GM12878 (cell line): ENCODE data around the gene KRTAP5-3. TPM values are rescaled to one million over a fixed set of nuclear protein-coding genes. Genes with fewer than 3 reads are reported as not detected.

Experiments
- ATAC-seq: fragments of 200-7000 bp; cut with Tn5 transposase; 3 replicates; pipeline ENCODE4 v1.9.1; 2020; ENCODE audit warnings: mild to moderate bottlenecking, moderate library complexity
- Bru-seq: library from RNA; stranded (reverse); fragments of 400-500 nt; gene quantifications from one replicate; lab custom pipeline; 2021; lab: Mats Ljungman, UMichigan
- BruChase-seq, 2 experiments: library from RNA; stranded (reverse); fragments of 400-500 nt; gene quantifications; one replicate each; lab custom pipeline; 2021; lab: Mats Ljungman, UMichigan
- BruUV-seq: library from RNA; stranded (reverse); fragments of 400-500 nt; replicated peaks from 2 replicates; lab custom pipeline; 2021; lab: Mats Ljungman, UMichigan
- CTCF ChIA-PET: fragments of 300-600 bp; sonication (Branson Sonifier 250); formaldehyde crosslinking; extraction: SDS; loops from one replicate; lab custom pipeline; 2021; ENCODE audit warnings: inconsistent platforms; lab: Yijun Ruan, JAX
- POLR2A ChIA-PET: fragments of 350-600 bp; formaldehyde crosslinking; extraction: SDS; loops from one replicate; lab custom pipeline; 2021; ENCODE audit warnings: inconsistent platforms; lab: Charles Lee
- RAD21 ChIA-PET: fragments of 300-600 bp; sonication (Branson Sonifier 250); formaldehyde crosslinking; loops from one replicate; lab custom pipeline; 2023; ENCODE audit warnings: antibody characterized with exemption; ENCODE audit not compliant: unreplicated experiment; lab: Charles Lee
- SMC1A ChIA-PET: fragments of 300-600 bp; sonication (Branson Sonifier 250); formaldehyde crosslinking; loops from one replicate; lab custom pipeline; 2023; ENCODE audit not compliant: unreplicated experiment, uncharacterized antibody; lab: Charles Lee
- DNase-seq: peaks from one replicate; pipeline ENCODE4 v3.0.0-alpha.2; 2011; ENCODE audit warnings: low read depth, low spot score
- FAIRE-seq: peaks from 3 replicates; lab custom pipeline; 2011; peaks lifted over from hg19 to GRCh38; lab: Jason Lieb, UNC
- H2AFZ ChIP-seq: 2 replicates; pipeline ENCODE4 v1.6.0; 2011; ENCODE audit warnings: low read depth, low read length, control low read depth; ENCODE audit not compliant: control insufficient read depth
- H3K27ac ChIP-seq: 2 replicates; pipeline ENCODE4 v1.5.1; 2011; ENCODE audit warnings: control low read depth; ENCODE audit not compliant: control insufficient read depth, insufficient read depth
- H3K27me3 ChIP-seq, 2 experiments: replicated peaks in 1 of 2; 2 replicates each; pipeline versions ENCODE4 v1.6.0 to v1.6.1; 2011; ENCODE audit warnings: low read length in 1 of 2; ENCODE audit not compliant: control insufficient read depth in 2 of 2, insufficient read depth in 2 of 2
- H3K36me3 ChIP-seq, 2 experiments: 2 replicates each; pipeline ENCODE4 v1.5.1; 2011; ENCODE audit warnings: low read length in 1 of 2; ENCODE audit not compliant: control insufficient read depth in 2 of 2, insufficient read depth in 2 of 2
- H3K4me1 ChIP-seq: 2 replicates; pipeline ENCODE4 v1.6.1; 2011; ENCODE audit warnings: mild to moderate bottlenecking, low read length, moderate library complexity, mixed read lengths; ENCODE audit not compliant: control insufficient read depth, insufficient read depth
- H3K4me2 ChIP-seq: 2 replicates; pipeline ENCODE4 v1.6.0; 2011; ENCODE audit warnings: control low read depth; ENCODE audit not compliant: control insufficient read depth, insufficient read depth
- H3K4me3 ChIP-seq: fragments of 200-600 bp; sonication (generic); 2 replicates; pipeline ENCODE4 v1.5.1; 2016
- H3K79me2 ChIP-seq: 2 replicates; pipeline ENCODE4 v1.6.0; 2011; ENCODE audit warnings: low read length; ENCODE audit not compliant: control insufficient read depth, insufficient read depth
- H3K9ac ChIP-seq: 2 replicates; pipeline ENCODE4 v1.8.0; 2011; ENCODE audit warnings: low read length, control low read depth, mixed read lengths; ENCODE audit not compliant: control insufficient read depth, insufficient read depth
- H3K9me3 ChIP-seq: replicated peaks from 3 replicates; pipeline ENCODE4 v1.5.1; 2011; ENCODE audit warnings: mild to moderate bottlenecking, low read length; ENCODE audit not compliant: control insufficient read depth, insufficient read depth
- H4K20me1 ChIP-seq: 2 replicates; pipeline ENCODE4 v1.6.0; 2011; ENCODE audit not compliant: control insufficient read depth, insufficient read depth
- BRCA1 ChIP-seq: IDR thresholded peaks from 2 replicates; pipeline ENCODE4 v1.6.1; 2011; ENCODE audit warnings: low read depth, low read length, improper control_type of control experiment
- CBX3 ChIP-seq: fragments of 200-600 bp; sonication (generic); IDR thresholded peaks from 2 replicates; pipeline ENCODE4 v1.6.1; 2016; ENCODE audit warnings: low read depth, borderline replicate concordance
- GATAD2B ChIP-seq: fragments of 450-650 bp; conservative IDR thresholded peaks from 2 replicates; pipeline ENCODE4 v1.6.1; 2017; ENCODE audit warnings: low read depth, mild to moderate bottlenecking, moderate library complexity
- IKZF1 ChIP-seq: fragments of 450-650 bp; conservative IDR thresholded peaks from 2 replicates; pipeline ENCODE4 v1.6.1; 2017; ENCODE audit warnings: antibody characterized with exemption, mild to moderate bottlenecking
- JUNB ChIP-seq: IDR thresholded peaks from 2 replicates; pipeline ENCODE4 v1.6.1; 2016; ENCODE audit warnings: antibody characterized with exemption, mild to moderate bottlenecking
- NFIC ChIP-seq: IDR thresholded peaks from 2 replicates; pipeline ENCODE4 v1.6.1; 2012; ENCODE audit warnings: low read depth, mild to moderate bottlenecking, inconsistent platforms, low read length, moderate library complexity
- NFXL1 ChIP-seq: fragments of 450-650 bp; IDR thresholded peaks from 2 replicates; pipeline ENCODE4 v1.6.1; 2017; ENCODE audit warnings: antibody characterized with exemption, mild to moderate bottlenecking, borderline replicate concordance
- NFYA ChIP-seq: IDR thresholded peaks from 2 replicates; pipeline ENCODE4 v1.6.1; 2011; ENCODE audit warnings: low read depth, mild to moderate bottlenecking, low read length, improper control_type of control experiment, borderline replicate concordance
- PAX5 ChIP-seq: IDR thresholded peaks from 2 replicates; pipeline ENCODE4 v1.6.1; 2011; ENCODE audit warnings: low read depth, low read length, borderline replicate concordance
- SMC3 ChIP-seq: IDR thresholded peaks from 2 replicates; pipeline ENCODE4 v1.6.1; 2011; ENCODE audit warnings: low read length, improper control_type of control experiment, borderline replicate concordance
- TAF1 ChIP-seq: IDR thresholded peaks from 2 replicates; pipeline ENCODE4 v1.6.1; 2011; ENCODE audit warnings: mild to moderate bottlenecking, low read depth, low read length, borderline replicate concordance
- WRNIP1 ChIP-seq: IDR thresholded peaks from 2 replicates; pipeline ENCODE4 v1.6.1; 2011; ENCODE audit warnings: low read depth, low read length, improper control_type of control experiment, borderline replicate concordance
- YY1 ChIP-seq: IDR thresholded peaks from 2 replicates; pipeline ENCODE4 v1.6.1; 2011; ENCODE audit warnings: low read depth, mild to moderate bottlenecking, low read length
- ZZZ3 ChIP-seq: IDR thresholded peaks from 2 replicates; pipeline ENCODE4 v1.6.1; 2011; ENCODE audit warnings: low read depth; ENCODE audit not compliant: control insufficient read depth, insufficient read length
- WGBS: methylation state at CpG from one replicate; pipeline ENCODE4 v1.1.6; 2016; ENCODE audit warnings: low lambda C conversion rate; ENCODE audit not compliant: insufficient replicate concordance, insufficient coverage; ENCODE audit errors: missing lambda C conversion rate; 5-methylcytosine and 5-hydroxymethylcytosine counted together
- in situ Hi-C: fragments of 300-500 bp; cut with MboI; formaldehyde crosslinking; loops from 9 replicates; pipeline ENCODE4 v1.14.3; 2018; ENCODE audit warnings: mixed read lengths
- intact Hi-C: fragments of 100-400 bp; cut with micrococcal nuclease; formaldehyde crosslinking; loops from one replicate; pipeline ENCODE4 v1.14.2; 2022; ENCODE audit not compliant: unreplicated experiment
- long read RNA-seq, 2 experiments: library from polyadenylated mRNA; unstranded; transcript quantifications; one replicate each; pipeline ENCODE4 v2.0.0, GENCODE V29; 2019 to 2020
- polyA minus RNA-seq, 3 experiments: library from RNA; depleted of rRNA, polyadenylated mRNA; stranded (reverse); fragments of >200 nt; gene quantifications; 2 replicates each; pipeline ENCODE4 v1.2.3, GENCODE V29; 2011
- polyA plus RNA-seq, 11 experiments: library from polyadenylated mRNA; depleted of rRNA in 4 of 11; unstranded in 6 of 11; stranded (reverse) in 5 of 11; fragments of >200 nt; fragmentation: Nextera tagmentation in 4 of 11; fragmentation: Illumina TruSeq in 1 of 11; extraction: Ambion mirVana in 4 of 11; extraction: Trizol in 1 of 11; gene quantifications; 1 replicate in 1 of 11; 2 replicates in 10 of 11; pipeline versions ENCODE4 v1.2.1 to v1.2.3, GENCODE V29; 2011 to 2016; ENCODE audit warnings: inconsistent platforms in 2 of 11, missing spikeins in 2 of 11, low read depth in 1 of 11
- total RNA-seq, 4 experiments: library from RNA; depleted of rRNA in 3 of 4; stranded (reverse); fragments of >200 nt in 3 of 4; fragmentation: Illumina TruSeq in 1 of 4; extraction: Trizol in 1 of 4; gene quantifications; 2 replicates each; pipeline versions ENCODE4 v1.2.1 to v1.2.3, GENCODE V29; 2013 to 2021
- TF ChIP-seq, protein P1 (sequence below): fragments of 450-650 bp; IDR thresholded peaks from 2 replicates; pipeline ENCODE4 v1.6.1; 2016; ENCODE audit warnings: mild to moderate bottlenecking, moderate library complexity, borderline replicate concordance

The KRTAP5-3 gene
- total RNA-seq (2013; cell fraction: nucleolus; rRNA removed): not detected in 2 replicates
- total RNA-seq (2014; rRNA removed) (not detected in 2 replicates), total RNA-seq (2014; rRNA removed; fragmentation: Illumina TruSeq; extraction: Trizol) (not detected in 2 replicates), total RNA-seq (2021) (not detected in 2 replicates), polyA plus RNA-seq (2011; rRNA removed) (not detected in 2 replicates), polyA plus RNA-seq (2014; fragmentation: Illumina TruSeq; extraction: Trizol) (not detected in 2 replicates), polyA plus RNA-seq (2014; fragmentation: Nextera tagmentation; extraction: Ambion mirVana) (not detected), polyA plus RNA-seq (2014; rRNA removed) (not detected in 2 replicates), polyA plus RNA-seq (2016; fragmentation: Nextera tagmentation; extraction: Ambion mirVana) (not detected), polyA minus RNA-seq (2011; rRNA and poly(A)+ RNA removed) (not detected in 2 replicates), Bru-seq, nascent RNA (not detected), BruChase-seq, experiment 1, labeled RNA remaining after a 6-hour chase (not detected), BruChase-seq, experiment 2, labeled RNA remaining after a 2-hour chase (not detected)
- polyA plus RNA-seq (2011; ENCODE audit: low read depth): not detected
- polyA plus RNA-seq (2011; cell fraction: cytosol; rRNA removed): not detected in 2 replicates
- not detected in 2 replicates for polyA plus RNA-seq (2011; cell fraction: nucleus; rRNA removed)
- not detected in 2 replicates for polyA plus RNA-seq (2012)
- not detected in 2 replicates for polyA minus RNA-seq (2011; cell fraction: cytosol; rRNA and poly(A)+ RNA removed)
- polyA minus RNA-seq (2011; cell fraction: nucleus; rRNA and poly(A)+ RNA removed): not detected in 2 replicates
- long read RNA-seq, experiment 1: 0 reads
- long read RNA-seq, experiment 2: 0 reads

DNA sequence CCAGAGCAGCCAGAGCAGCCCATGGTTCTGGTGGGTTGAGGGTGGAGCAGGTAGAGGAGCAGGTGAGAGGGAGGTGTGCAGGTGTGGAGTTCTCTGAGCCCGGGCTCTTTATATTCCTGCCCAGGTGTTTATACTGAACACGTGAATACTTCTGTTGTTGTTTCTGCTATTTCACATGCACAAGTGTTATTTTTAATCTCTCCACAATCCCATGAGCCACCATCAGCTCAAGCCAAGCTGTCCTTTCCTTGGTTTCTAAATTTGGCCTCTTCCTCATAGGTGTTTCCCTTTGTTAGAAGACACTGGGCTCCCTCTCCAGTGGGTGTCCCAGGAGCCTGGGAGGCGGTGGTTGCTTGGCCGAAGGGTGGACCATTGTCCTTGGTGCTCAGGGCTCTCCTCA is at the start of gene KRTAP5-3:
Gene KRTAP5-3 (minus strand): TSS at position 101 of the 400 bp plus-strand sequence. CDS start 78 bp downstream, at position 23.
- Histone ChIP-seq H3K9ac (no peak within 1 kb of the TSS), H3K27ac (no peak within 1 kb of the TSS), H3K27me3 (peaks cover 0 to 1% of the 10 kb centered on the region in 2 experiments; a peak in 1 of 4 replicates), H3K79me2 (no peaks in the 10 kb centered on the region), H3K9me3 (no peaks in the 10 kb centered on the region; the same call in 2 of the 3 replicates), H3K4me1 (peaks cover 5% of the 10 kb centered on the region), H3K4me3 (no peak within 1 kb of the TSS), H4K20me1 (no peaks in the 10 kb centered on the region), H3K4me2 (no peak within 1 kb of the TSS), H3K36me3 (no peaks in the 10 kb centered on the region), H2AFZ (no peak within 1 kb of the TSS)
- no peak for DNase-seq
- RAD21 ChIA-PET: no interaction called here
- in situ Hi-C loops (no loop called here), intact Hi-C loops (no loop called here)
- POLR2A ChIA-PET: no interaction called here
- WGBS: 54% methylated on average over 4 of the region's 4 CpGs
- ATAC-seq: no peak
- no peak for FAIRE-seq
- no peak for TF ChIP-seq WRNIP1
- no peak for TF ChIP-seq NFYA
- no peak for TF ChIP-seq SMC3
- no peak for TF ChIP-seq JUNB
- no peak for TF ChIP-seq GATAD2B
- TF ChIP-seq, protein P1, sequence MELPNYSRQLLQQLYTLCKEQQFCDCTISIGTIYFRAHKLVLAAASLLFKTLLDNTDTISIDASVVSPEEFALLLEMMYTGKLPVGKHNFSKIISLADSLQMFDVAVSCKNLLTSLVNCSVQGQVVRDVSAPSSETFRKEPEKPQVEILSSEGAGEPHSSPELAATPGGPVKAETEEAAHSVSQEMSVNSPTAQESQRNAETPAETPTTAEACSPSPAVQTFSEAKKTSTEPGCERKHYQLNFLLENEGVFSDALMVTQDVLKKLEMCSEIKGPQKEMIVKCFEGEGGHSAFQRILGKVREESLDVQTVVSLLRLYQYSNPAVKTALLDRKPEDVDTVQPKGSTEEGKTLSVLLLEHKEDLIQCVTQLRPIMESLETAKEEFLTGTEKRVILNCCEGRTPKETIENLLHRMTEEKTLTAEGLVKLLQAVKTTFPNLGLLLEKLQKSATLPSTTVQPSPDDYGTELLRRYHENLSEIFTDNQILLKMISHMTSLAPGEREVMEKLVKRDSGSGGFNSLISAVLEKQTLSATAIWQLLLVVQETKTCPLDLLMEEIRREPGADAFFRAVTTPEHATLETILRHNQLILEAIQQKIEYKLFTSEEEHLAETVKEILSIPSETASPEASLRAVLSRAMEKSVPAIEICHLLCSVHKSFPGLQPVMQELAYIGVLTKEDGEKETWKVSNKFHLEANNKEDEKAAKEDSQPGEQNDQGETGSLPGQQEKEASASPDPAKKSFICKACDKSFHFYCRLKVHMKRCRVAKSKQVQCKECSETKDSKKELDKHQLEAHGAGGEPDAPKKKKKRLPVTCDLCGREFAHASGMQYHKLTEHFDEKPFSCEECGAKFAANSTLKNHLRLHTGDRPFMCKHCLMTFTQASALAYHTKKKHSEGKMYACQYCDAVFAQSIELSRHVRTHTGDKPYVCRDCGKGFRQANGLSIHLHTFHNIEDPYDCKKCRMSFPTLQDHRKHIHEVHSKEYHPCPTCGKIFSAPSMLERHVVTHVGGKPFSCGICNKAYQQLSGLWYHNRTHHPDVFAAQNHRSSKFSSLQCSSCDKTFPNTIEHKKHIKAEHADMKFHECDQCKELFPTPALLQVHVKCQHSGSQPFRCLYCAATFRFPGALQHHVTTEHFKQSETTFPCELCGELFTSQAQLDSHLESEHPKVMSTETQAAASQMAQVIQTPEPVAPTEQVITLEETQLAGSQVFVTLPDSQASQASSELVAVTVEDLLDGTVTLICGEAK: no peak
- no peak for TF ChIP-seq ZZZ3
- no peak for TF ChIP-seq PAX5
- no peak for TF ChIP-seq CBX3
- TF ChIP-seq NFXL1: no peak
- no peak for TF ChIP-seq YY1
- no peak for TF ChIP-seq IKZF1
- no peak for TF ChIP-seq NFIC
- no peak for TF ChIP-seq BRCA1
- TF ChIP-seq TAF1: no peak
- no TSS peak for BruUV-seq
- CTCF ChIA-PET: interaction anchor here (0.6 kb wide), 1 partner anchor 923 kb away, joined by 4 read pairs; no protein-coding TSS in a partner anchor
- SMC1A ChIA-PET: no interaction called here
